Head of caudate nucleus (tissue), 42 donors: ENCODE data around the gene RPS21.
"Not testable (repeated sequence)": the region's sequence is repeated elsewhere in the genome, so short reads cannot be mapped to it uniquely, and the experiment has no call there.

Experiments used
- DNase-seq, 42 donors: peaks; one replicate each; pipeline versions ENCODE4 v3.0.0 to v3.0.0-alpha.2; 2020 to 2021; ENCODE audit warnings: mixed read lengths in 7 of 42
- intact Hi-C: fragments of 100-400 bp; cut with DNase I; formaldehyde crosslinking; loops from one replicate; pipeline ENCODE4 v1.15.0; 2022

The RPS21 gene

GRCh38 chr20:62413896-62414481 is 27.1 kb downstream of the RPS21 start:
- DNase-seq = no peak
- intact Hi-C loops = no loop called here

- intact Hi-C loops = no loop called here
- no peak for DNase-seq
These were observed 28.6 kb downstream of the RPS21 start for GRCh38 chr20:62415354-62416111.

GRCh38 chr20:62416651-62417637 is 30.0 kb downstream of the RPS21 start:
- no peak for DNase-seq
- intact Hi-C loops = no loop called here

GRCh38 chr20:62417981-62418708 is 31.2 kb downstream of the RPS21 start:
- DNase-seq = no peak
- intact Hi-C loops = no loop called here

GRCh38 chr20:62418709-62419487 is 32.0 kb downstream of the RPS21 start:
- intact Hi-C loops = no loop called here
- no peak for DNase-seq

DNA sequence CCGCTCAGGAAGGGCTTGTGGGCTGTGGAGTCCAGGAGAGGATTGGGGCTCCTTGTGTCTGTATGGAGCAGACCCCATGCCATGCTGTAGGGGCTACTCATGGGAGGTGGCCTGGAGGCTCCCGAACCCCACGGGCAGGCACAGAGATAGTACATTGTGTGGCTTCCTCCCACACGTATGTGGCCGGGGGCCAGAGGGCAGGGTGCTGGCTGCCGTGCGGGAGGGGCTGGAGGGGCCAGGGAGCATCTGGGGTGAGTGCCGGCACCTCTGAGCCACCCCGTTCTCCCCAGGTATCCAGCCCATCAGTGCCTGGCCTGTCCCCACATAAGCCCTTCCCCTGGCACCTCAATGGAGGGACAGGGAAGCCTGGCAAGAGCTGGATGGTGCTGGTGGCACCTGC is 32.9 kb downstream of the RPS21 start:
- intact Hi-C loops = no loop called here
- DNase-seq = no peak

GRCh38 chr20:62420846-62421715 is 34.2 kb downstream of the RPS21 start:
- intact Hi-C loops = no loop called here
- no peak for DNase-seq

DNA sequence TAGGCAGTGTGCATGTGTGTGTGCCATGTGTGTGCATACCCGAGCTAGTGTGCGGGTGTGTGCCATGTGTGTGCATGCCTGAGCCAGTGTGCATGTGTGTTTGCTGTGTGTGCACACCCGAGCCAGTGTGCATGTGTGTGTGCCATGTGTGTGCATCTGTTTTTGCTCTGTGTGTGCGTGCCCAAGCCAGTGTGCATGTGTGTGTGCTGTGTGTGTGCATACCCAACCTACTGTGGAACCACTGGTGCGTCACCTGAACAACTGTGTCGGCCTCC is 34.8 kb downstream of the RPS21 start:
- intact Hi-C loops = no loop called here
- no peak for DNase-seq

DNA sequence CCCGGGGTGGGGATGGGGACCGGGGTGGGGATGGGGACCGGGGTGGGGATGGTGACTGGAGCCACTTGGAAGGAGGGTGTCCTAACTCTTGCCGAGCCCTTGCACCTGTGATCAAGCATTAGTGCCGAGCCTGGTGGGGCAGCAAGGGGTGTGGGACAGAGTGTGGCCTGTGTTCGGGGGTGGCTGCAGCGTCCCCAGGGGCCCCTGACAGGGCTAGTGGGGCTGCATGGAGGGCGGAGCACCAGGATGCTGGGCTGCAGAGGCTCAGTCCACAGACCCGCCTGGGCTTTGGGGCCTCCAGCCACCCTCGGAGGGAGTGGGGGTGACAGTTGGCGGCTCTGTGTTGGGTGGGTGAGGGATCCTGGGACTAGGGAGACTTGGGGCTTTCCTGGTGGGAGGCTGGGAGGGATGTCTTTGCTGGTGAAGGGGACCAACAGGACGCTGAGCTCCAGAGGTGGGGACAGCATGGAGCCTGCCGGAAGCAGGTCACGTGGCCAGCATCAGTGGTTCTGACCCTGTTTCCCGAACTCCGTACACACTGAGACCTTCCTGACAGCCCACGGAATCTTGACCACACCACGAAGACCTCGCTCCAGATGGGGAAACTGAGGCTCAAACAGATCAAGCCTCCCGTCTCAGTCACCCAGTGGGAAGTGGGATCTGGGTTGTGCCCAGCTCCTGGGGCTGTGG is 35.9 kb downstream of the RPS21 start:
- intact Hi-C loops = no loop called here
- DNase-seq = no peak

DNA sequence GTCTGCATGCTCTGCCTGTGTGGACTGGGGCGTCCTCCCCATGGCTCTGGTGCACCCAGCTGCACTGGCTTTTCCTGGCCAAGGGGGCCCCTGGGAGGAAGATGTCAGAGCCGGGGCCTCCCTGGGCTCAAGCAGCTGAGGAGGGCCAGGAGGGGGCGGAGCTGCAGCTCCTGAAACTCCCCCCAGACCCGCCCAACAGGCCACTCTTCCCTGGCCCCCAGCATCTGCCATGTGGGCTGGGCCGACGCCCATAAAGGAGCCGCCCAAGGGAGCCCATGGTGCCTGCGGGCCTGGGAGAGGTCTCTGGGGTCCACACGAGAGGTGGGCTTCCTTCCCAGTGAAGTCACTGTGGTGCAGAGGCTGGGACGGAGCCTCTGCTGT is 36.4 kb downstream of the RPS21 start:
- intact Hi-C loops = no loop called here
- no peak for DNase-seq

DNA sequence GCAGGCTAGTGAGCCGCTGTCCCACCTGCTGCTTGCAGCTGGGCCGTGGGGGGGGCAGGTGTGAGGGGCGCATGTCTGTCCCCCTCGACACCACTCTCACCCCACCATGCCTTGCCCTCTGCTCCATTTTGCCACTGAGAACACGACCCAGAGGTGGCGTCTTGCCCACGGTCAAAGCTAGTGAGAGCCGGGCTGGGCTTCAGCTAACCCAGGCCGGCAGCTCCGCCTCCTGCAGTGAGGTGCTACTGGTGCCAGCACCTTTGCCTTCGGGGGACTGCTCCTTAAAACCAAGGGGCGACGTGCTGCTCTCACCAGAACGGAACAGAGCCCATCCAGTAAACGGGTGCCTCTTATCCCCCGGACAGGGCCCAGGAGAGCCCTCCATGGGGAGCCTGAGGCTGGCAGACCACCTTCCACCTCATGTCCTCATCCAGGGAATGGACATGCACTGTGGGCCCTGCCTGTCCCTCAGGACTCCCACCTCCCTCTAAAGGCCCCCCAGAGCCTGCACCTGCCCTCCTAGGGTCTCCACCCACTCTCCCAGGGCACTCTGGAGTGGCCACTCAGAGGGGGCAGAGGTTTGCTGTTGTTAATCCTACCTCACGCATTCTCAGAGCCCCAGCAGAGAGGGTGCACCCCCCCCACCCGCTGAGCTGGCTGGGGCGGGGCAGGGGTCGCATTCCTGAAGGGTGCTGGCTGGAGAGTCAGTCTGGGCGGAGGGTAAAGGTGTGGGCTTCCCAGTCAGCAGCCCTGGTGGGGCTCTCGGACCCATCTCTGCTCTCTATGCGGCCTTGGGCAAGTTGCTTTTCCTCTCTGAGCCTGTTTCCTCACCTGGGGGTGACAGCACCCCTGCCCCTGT is 37.6 kb downstream of the RPS21 start:
- DNase-seq = no peak
- intact Hi-C loops = no loop called here

DNA sequence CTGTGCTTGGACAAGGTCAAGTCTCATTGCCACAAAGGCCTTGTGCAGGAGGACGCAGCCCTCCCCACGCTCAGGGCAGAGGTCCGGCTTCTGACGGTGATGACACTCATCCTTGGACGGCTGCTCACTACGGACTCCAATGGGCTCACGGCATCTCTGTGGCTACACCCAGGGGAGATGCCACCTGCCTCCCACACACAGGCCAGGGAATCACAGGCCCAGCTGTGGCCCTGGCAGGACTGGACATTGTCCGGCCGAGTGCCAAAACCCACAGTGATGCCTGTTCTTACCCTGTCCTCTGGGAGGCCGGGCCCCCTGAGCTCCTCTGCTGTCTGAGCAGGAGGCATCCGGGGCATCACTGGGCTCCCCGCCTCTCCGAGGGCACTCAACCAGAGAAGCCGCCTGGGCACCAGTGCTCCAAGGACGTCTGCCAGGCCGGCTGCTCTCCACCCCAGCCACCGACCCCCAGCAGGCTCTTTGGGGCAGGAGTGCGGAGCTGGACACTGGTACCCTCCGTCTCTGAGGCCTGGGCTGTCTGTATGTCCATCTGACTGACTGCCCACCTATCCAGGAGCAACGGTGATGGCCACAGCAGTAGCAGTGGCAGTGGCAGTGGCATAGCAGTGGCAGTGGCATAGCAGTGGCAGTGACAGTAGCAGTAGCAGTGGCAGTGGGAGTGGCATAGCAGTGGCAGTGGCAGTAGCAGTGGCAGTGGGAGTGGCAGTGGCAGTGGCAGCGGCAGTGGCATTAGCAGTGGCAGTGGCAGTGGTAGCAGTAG is 38.6 kb downstream of the RPS21 start:
- intact Hi-C loops = no loop called here
- DNase-seq = no peak

DNA sequence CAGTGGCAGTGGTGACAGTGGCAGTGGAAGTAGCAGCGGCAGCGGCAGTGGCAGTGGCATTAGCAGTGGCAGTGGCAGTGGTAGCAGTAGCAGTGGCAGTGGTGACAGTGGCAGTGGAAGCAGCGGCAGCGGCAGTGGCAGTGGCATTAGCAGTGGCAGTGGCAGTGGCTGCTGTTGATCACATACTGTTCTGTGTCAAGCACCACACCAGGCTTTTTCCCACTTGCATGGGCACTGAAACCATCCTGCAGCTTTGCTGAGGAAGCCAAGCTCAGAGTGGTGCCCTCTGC is 39.1 kb downstream of the RPS21 start:
- intact Hi-C loops, DNase-seq: not testable (repeated sequence)

DNA sequence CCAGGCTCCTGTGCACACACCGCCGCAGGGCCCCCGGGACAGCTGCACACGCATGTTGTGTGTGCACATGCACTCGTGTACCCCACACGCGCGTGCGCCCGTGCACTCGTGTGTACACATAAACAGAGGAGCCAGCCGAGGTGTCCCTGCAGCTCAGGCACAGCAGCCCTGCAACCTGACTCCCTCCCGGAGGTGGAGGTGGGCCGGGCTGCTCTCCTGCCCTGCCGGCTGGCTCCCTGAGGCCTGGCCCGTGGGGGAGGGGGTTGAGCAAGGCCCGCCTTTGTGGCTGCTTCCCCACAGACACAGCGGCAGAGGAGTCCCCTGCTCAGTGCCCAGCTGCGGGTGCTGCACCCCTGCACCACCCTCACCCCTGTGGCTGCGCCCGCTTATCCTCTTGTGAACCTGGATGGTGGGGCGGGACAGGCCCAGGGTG is 39.8 kb downstream of the RPS21 start:
- intact Hi-C loops = no loop called here
- no peak for DNase-seq

DNA sequence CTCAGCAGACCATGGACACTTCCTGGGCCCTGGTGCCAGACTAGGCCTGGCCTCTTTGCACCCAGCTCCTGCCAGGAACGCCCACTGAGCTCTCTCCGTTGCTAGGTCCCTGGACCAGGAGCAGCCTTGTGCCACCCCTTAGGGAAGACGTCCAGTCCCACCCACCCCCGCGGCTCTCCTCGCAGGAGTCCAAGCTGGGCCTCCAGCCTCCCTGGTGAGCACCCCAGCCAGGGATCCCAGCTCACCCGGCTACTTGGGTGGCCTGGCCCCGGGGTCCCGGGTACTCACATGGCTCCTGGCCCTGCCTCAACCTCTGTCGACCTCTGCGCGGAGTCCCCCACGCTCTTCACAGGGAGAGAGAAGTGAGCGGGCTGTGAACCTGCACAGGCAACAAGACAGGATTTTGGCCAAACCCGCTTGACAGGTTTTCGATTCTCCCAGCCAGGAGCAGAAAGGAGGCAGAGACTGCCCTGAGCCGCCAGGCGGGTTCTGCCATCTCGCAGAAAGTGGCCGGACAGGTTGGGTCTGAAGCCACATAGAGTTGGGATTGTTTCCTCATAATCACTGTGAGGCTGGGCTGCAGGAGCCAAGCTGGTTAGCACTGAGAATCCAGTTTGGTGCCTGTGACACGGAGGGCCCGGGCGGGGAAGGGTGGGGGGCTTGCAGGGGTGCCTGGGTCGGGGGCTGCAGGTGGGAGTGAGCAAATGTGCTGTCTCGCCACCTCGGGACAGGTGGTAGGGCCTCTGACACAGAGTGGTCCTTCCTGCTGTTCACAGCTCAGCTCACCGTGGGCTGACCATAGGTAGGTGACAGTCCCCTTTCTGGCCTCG is 40.5 kb downstream of the RPS21 start, which contains the start of gene RBBP8NL:
TSS of gene RBBP8NL (minus strand) at position 368 of the 830 bp plus-strand sequence. CDS start 7,892 bp downstream, outside the sequence.
- intact Hi-C loops = no loop called here
- no peak for DNase-seq
